ENCODE data around the gene FGD4. TPM values are rescaled to one million over a fixed set of nuclear protein-coding genes. Genes with fewer than 3 reads are reported as not detected.

Gene FGD4
- total and polyA plus RNA-seq, 2 of the 4 experiments (the other 2 are of a cell fraction): 2.1 to 8.8 TPM

GRCh38 chr12:32502693-32503502, 103.5 kb downstream of the FGD4 start:
- no peaks in the 10 kb centered on the region; the same call in 1 of the 2 replicates for H3K9me1 ChIP-seq (ENCODE audit: insufficient read depth, low read length)
- no peaks in the 10 kb centered on the region for H3K79me1 ChIP-seq (ENCODE audit: low read depth in 1 of 2, low read length in 2 of 2)
- no peak overlapping the region for H4K5ac ChIP-seq (ENCODE audit: low read depth, low read length)
- H4K20me1 ChIP-seq (ENCODE audit: insufficient read depth, low read length): no peaks in the 10 kb centered on the region
- H3K4me2 ChIP-seq (ENCODE audit: low read depth, low read length): peak overlapping the region; percentile 18; the same call in 1 of the 2 replicates
- no peak overlapping the region for H3K14ac ChIP-seq (replicated peaks; ENCODE audit: low read depth, low read length)
- H2AFZ ChIP-seq (replicated peaks; ENCODE audit: low read length, poor library complexity): no peak overlapping the region
- no peak overlapping the region; a peak in 1 of 4 replicates for H4K8ac ChIP-seq (ENCODE audit: low read depth in 2 of 2, low read length in 2 of 2)
- H2BK5ac ChIP-seq (ENCODE audit: low read depth, low read length, poor library complexity, severe bottlenecking): peak overlapping the region; percentile 18
- 0 out of 2 replicates have a peak overlapping the region, but pooled peaks have one; percentile 40 for H3K4ac ChIP-seq (ENCODE audit: low read depth, low read length)
- no peak overlapping the region for H3K4me3 ChIP-seq (ENCODE audit: insufficient read depth, low read depth, low read length)
- intact Hi-C loops (cut with micrococcal nuclease) (no loop called here), dilution Hi-C loops (cut with HindIII; ENCODE audit: low sequenced_read_pairs, unreplicated experiment) (no loop called here), in situ Hi-C loops (cut with MboI; ENCODE audit: low sequenced_read_pairs) (no loop called here)
- ChIA-PET POLR2A (ENCODE audit: unreplicated experiment) (no interaction called here), CTCF (interaction anchor here (0.6 kb wide), 1 partner anchor 95 kb away, joined by 4 read pairs; no protein-coding TSS in a partner anchor)
- peak overlapping the region; percentile 67 for H3K18ac ChIP-seq (ENCODE audit: low read depth, low read length)
- no peak overlapping the region for H2BK120ac ChIP-seq (ENCODE audit: low read depth, low read length)
- TF ChIP-seq MXI1 (IDR thresholded peaks at IDR 0.05; ENCODE audit: borderline replicate concordance, low read depth, low read length): peak; percentile 89; the same call in 1 of the 2 replicates
- TF ChIP-seq RFX5 (IDR thresholded peaks at IDR 0.05; ENCODE audit: low read depth, low read length): no peak
- peak; percentile 25; the same call in 1 of the 2 replicates for TF ChIP-seq CEBPB (IDR thresholded peaks at IDR 0.05; ENCODE audit: low read depth, low read length)
- TF ChIP-seq CTCF (conservative IDR thresholded peaks at IDR 0.05; ENCODE audit: low read depth, low read length): no peak
- TF ChIP-seq MAFK (IDR thresholded peaks at IDR 0.05; ENCODE audit: low read depth, low read length): no peak
- no peak overlapping the region for H3K23ac ChIP-seq (ENCODE audit: low read depth, low read length)
- no peak overlapping the region for H4K91ac ChIP-seq (ENCODE audit: insufficient read depth, low read depth, low read length)
- peak; percentile 55 for DNase-seq
- H2BK20ac ChIP-seq (ENCODE audit: low read depth, low read length): peak overlapping the region; percentile 57; the same call in 1 of the 2 replicates
- H3K56ac ChIP-seq (ENCODE audit: extremely low read depth, insufficient read depth, low read length): no peak overlapping the region
- H2BK15ac ChIP-seq (ENCODE audit: low read depth, low read length): no peak overlapping the region
- no peak overlapping the region for H2AK5ac ChIP-seq (ENCODE audit: low read depth, low read length)
- H3K9me3 ChIP-seq (ENCODE audit: control insufficient read depth, insufficient read depth, low read length): no peaks in the 10 kb centered on the region
- H2AK9ac ChIP-seq (replicated peaks; ENCODE audit: low read depth, low read length, poor library complexity): no peak overlapping the region
- peak overlapping the region; percentile 27; the same call in 1 of the 2 replicates for H3K27ac ChIP-seq (ENCODE audit: insufficient read depth, low read length)
- WGBS, 2 experiments (ENCODE audit: extremely low coverage in 2 of 2, insufficient read length in 1 of 2): no CpG with 5 or more reads among the region's 3 CpGs
- no peak overlapping the region for H3K9ac ChIP-seq (ENCODE audit: low read depth, low read length)
- H3K4me1 ChIP-seq (ENCODE audit: control insufficient read depth, insufficient read depth, low read length): peaks cover 6% of the 10 kb centered on the region; the same call in 1 of the 2 replicates
- peak; percentile 68 for ATAC-seq (ENCODE audit: low read depth)
- no peaks in the 10 kb centered on the region for H3K36me3 ChIP-seq (ENCODE audit: control insufficient read depth, insufficient read depth, low read length)
- H3K27me3 ChIP-seq (ENCODE audit: control insufficient read depth, insufficient read depth, low read length): no peaks in the 10 kb centered on the region; the same call in 1 of the 2 replicates
- no TSS peak for BruUV-seq (replicated peaks)

All from IMR-90 (cell line).